Pancreas (tissue), 10 donors: ENCODE results near the gene COL3A1. TPM values are rescaled to one million over a fixed set of nuclear protein-coding genes. Genes with fewer than 3 reads are reported as not detected.
A peak's percentile ranks its signal among the peaks of the same experiment; 100 is the strongest.

Source experiments
- ATAC-seq, 4 donors: fragments of 200-7000 bp; cut with Tn5 transposase; one replicate each; pipeline versions ENCODE4 v1.8.0 to v1.9.1; 2020; ENCODE audit warnings: mild to moderate bottlenecking in 4 of 4, moderate library complexity in 4 of 4
- DNase-seq, 6 donors: peaks; one replicate each; pipeline ENCODE4 v3.0.0-alpha.2; 2020
- FAIRE-seq: peaks from 2 replicates; lab custom pipeline; 2012; peaks lifted over from hg19 to GRCh38; lab: Jason Lieb, UNC
- H3K27ac ChIP-seq, 4 donors: fragments of 200-600 bp; sonication (generic); 1 replicate in 3 of 4; 2 replicates in 1 of 4; pipeline versions ENCODE4 v1.5.0 to v1.8.0; 2020
- H3K27me3 ChIP-seq, 4 donors: fragments of 200-600 bp; one replicate each; pipeline ENCODE4 v1.8.0; 2021
- H3K36me3 ChIP-seq, 3 donors: fragments of 200-600 bp; sonication (generic) in 1 of 3; one replicate each; pipeline versions ENCODE4 v1.5.0 to v1.8.0; 2020 to 2021
- H3K4me1 ChIP-seq, 3 donors: fragments of 200-600 bp; one replicate each; pipeline ENCODE4 v1.8.0; 2021
- H3K4me3 ChIP-seq, 4 donors: fragments of 200-600 bp; sonication (generic) in 2 of 4; one replicate each; pipeline versions ENCODE4 v1.5.0 to v1.8.0; 2020 to 2021
- H3K9me3 ChIP-seq, 4 donors: fragments of 200-600 bp; one replicate each; pipeline ENCODE4 v1.8.0; 2021
- CTCF ChIP-seq, 4 donors: fragments of 200-600 bp; sonication (generic) in 3 of 4; IDR thresholded peaks; one replicate each; pipeline versions ENCODE4 v1.5.0 to v1.8.0; 2021; ENCODE audit warnings: antibody characterized with exemption in 4 of 4
- WGBS, 2 donors: extraction: QIAGEN DNeasy Blood & Tissue Kit; methylation state at CpG; one replicate each; pipeline ENCODE4 v1.1.7; 2013; 5-methylcytosine and 5-hydroxymethylcytosine counted together
- intact Hi-C, 3 donors: fragments of 100-400 bp; cut with DNase I; formaldehyde crosslinking; loops; one replicate each; pipeline versions ENCODE4 v1.11.1 to v1.14.2; 2022
- polyA plus RNA-seq, 2 donors: library from polyadenylated mRNA; stranded (reverse); fragments of 200-250 nt; gene quantifications; one replicate each; pipeline ENCODE4 v1.2.3, GENCODE V29; 2013
- total RNA-seq, 6 donors: library from RNA; stranded (reverse); fragmentation: NEBNext Ultra II Directional in 4 of 6; extraction: Animal tissue kit (Norgen Biotek cat#: 25700) in 4 of 6; gene quantifications; one replicate each; pipeline versions ENCODE4 v1.2.1 to v1.2.4, GENCODE V29; 2021 to 2023
- donor health status: healthy with polysubstance abuse.
- donor health status: DM: no; HTN: no; CAD: no; lungs with moderate emphysema.
- donor health status: DM: no; HTN: no; CAD: no.
- donor health status: control.
- donor health status: control.
- donor health status: Bipolar disorder and iron deficiency.
- donor health status: DM: yes; HTN: yes; CAD: no.
- donor health status: DM: no; HTN: no; CAD: no.
- donor health status: DM: no; HTN: no; CAD: no.
- donor health status: DM: yes; HTN: yes; CAD: no.

Gene COL3A1
- total and polyA plus RNA-seq, 8 donors = 10.6 to 746 (median 15.3) TPM

DNA sequence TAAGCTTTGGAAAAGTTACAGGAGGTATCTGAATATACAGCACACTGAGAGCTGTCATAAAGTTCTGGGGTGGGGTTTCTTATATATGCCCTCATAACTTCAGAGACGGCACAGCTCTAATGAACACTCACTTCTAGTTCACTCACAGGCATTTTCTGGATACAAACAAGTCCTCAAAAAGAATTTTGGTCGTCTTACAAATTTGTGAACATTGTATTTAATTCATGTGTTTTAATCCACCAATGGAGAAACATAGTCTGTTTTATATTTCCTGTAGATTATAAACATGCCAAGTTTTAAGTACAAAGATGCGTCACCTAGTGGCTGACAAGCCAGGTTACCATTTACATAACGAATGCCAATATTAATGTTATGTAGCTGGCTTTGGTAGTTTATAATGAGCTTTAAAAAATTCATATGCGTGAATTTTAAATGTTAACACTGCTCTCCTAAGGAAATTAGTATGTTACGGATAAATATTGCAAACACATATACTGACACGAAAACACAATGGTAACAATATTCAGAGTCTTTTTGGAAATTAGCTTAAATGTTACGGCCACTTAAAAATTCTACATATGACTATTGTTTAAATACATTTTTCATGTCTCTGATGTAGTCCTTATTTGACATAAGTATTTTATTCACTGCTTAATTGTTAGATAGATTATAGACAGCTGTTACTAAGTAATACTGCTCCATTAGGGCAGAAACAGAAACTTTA is 2.5 kb downstream of the COL3A1 start:
- Histone ChIP-seq H3K27ac (peak overlapping the region in 2 of 4 donors; percentile 28 to 30), H3K4me3 (peak overlapping the region in 1 of 4 donors; percentile 13), H3K9me3 (no peaks in the 10 kb centered on the region), H3K36me3 (no peaks in the 10 kb centered on the region), H3K27me3 (no peaks in the 10 kb centered on the region), H3K4me1 (no peaks in the 10 kb centered on the region)
- peak in 2 of 4 donors; percentile 6 to 13 for TF ChIP-seq CTCF (IDR thresholded peaks at IDR 0.05)
- FAIRE-seq (peak; percentile 81), ATAC-seq (peak in 3 of 4 donors; percentile 35 to 46 (median 43)), DNase-seq (no peak)
- WGBS, 2 donors = 63 to 79% methylated on average over 8 of the region's 8 CpGs
- intact Hi-C loops = loop anchor here in 1 of 3 donors (5.0 kb wide), 1 partner anchor 449 kb away; no protein-coding TSS in a partner anchor

GRCh38 chr2:188977317-188977716 is 3.1 kb downstream of the COL3A1 start:
- H3K27ac ChIP-seq = peak overlapping the region in 2 of 4 donors; percentile 28 to 30
- no peaks in the 10 kb centered on the region for H3K36me3 ChIP-seq
- no peak overlapping the region for H3K4me3 ChIP-seq
- TF ChIP-seq CTCF (IDR thresholded peaks at IDR 0.05) = no peak
- H3K9me3 ChIP-seq = no peaks in the 10 kb centered on the region
- FAIRE-seq (no peak), DNase-seq (no peak), ATAC-seq (no peak)
- H3K27me3 ChIP-seq = no peaks in the 10 kb centered on the region
- WGBS, 2 donors = 55 to 66% methylated on average over 2 of the region's 2 CpGs
- intact Hi-C loops = loop anchor here in 1 of 3 donors (5.0 kb wide), 1 partner anchor 450 kb away; no protein-coding TSS in a partner anchor
- no peaks in the 10 kb centered on the region for H3K4me1 ChIP-seq

DNA sequence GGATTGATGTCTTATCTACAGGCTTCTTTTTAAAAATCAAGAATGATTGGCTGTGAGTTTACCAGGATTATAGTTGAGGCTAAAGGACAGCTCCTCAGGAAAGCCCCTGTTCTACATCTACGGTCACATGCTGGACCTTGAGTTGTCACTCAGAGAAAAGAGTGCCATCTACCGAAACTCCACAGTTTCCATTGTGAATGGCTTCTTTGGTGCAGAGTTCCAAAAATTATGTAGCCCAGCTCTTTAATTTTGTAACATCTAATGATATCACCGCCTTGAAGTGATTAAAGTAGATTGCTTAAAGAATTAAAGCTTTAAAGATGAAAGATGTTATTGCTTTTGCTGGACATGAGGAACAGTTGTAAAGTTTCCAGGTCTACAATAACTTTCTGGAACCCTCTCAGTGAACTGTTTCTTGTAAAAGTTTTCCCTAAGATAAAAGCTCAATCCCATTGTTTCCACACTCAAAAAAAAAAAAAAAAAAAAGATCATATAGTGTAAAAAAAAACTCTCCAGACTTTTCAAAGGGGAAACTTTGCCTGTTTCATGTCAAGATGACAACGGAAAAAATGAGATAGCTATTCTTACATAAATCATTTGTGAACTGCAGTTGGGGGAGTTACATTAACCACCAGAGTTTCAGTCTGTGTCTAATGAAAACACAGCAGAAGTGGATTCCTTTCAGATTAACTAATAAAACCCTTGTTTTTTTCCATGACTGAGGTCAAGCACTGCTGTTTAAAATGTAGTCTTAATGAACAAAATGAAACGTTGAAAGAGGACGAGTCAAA is 4.3 kb downstream of the COL3A1 start:
- H3K27ac ChIP-seq = peak overlapping the region in 2 of 4 donors; percentile 28 to 30
- WGBS, 2 donors = 24 to 28% methylated on average over 6 of the region's 6 CpGs
- no peaks in the 10 kb centered on the region for H3K27me3 ChIP-seq
- no peak overlapping the region for H3K4me3 ChIP-seq
- H3K9me3 ChIP-seq = no peaks in the 10 kb centered on the region
- no peaks in the 10 kb centered on the region for H3K4me1 ChIP-seq
- DNase-seq (peak in 1 of 6 donors; percentile 46), FAIRE-seq (peak; percentile 95), ATAC-seq (peak in 3 of 4 donors; percentile 76 to 84 (median 80))
- no peak for TF ChIP-seq CTCF (IDR thresholded peaks at IDR 0.05)
- no peaks in the 10 kb centered on the region for H3K36me3 ChIP-seq
- intact Hi-C loops = loop anchor here in 1 of 3 donors (5.0 kb wide), 1 partner anchor 451 kb away; no protein-coding TSS in a partner anchor

GRCh38 chr2:188979187-188980114 is 5.3 kb downstream of the COL3A1 start:
- Histone ChIP-seq H3K4me3 (no peak overlapping the region), H3K27ac (peak overlapping the region in 2 of 4 donors; percentile 1 to 10), H3K4me1 (no peaks in the 10 kb centered on the region), H3K9me3 (no peaks in the 10 kb centered on the region), H3K27me3 (no peaks in the 10 kb centered on the region), H3K36me3 (no peaks in the 10 kb centered on the region)
- ATAC-seq (no peak), DNase-seq (no peak), FAIRE-seq (no peak)
- intact Hi-C loops = loop anchor here in 1 of 3 donors (5.0 kb wide), 1 partner anchor 452 kb away; no protein-coding TSS in a partner anchor
- TF ChIP-seq CTCF (IDR thresholded peaks at IDR 0.05) = no peak
- 57 to 63% methylated on average over 3 of the region's 3 CpGs for WGBS, 2 donors
